CD4-positive, alpha-beta T cell treated with Interleukin-21 for 1 hour (primary cell): ENCODE data around the gene DENND2D.

Experiments used
- DNase-seq: peaks from one replicate; pipeline ENCODE4 v3.0.0-alpha.2; 2020

The DENND2D gene

GRCh38 chr1:111199881-111200801 lies at the start of gene DENND2D:
TSS of gene DENND2D (minus strand) at chr1:111200646. CDS start at chr1:111200459, 187 bp downstream.
- DNase-seq, result peak; percentile 60

GRCh38 chr1:111249960-111250359 lies 49.5 kb upstream of the DENND2D start:
- DNase-seq, result no peak

- no peak for DNase-seq
Observed at GRCh38 chr1:111247125-111247838, 46.8 kb upstream of the DENND2D start.

GRCh38 chr1:111242805-111243523 lies 42.5 kb upstream of the DENND2D start:
- DNase-seq, result no peak

- DNase-seq, result no peak
Observed at GRCh38 chr1:111241797-111242196, 41.4 kb upstream of the DENND2D start.

GRCh38 chr1:111238056-111238795 lies 37.8 kb upstream of the DENND2D start:
- no peak for DNase-seq

- DNase-seq, result no peak
Observed at GRCh38 chr1:111236806-111237205, 36.4 kb upstream of the DENND2D start.

GRCh38 chr1:111236379-111236778 lies 35.9 kb upstream of the DENND2D start:
- no peak for DNase-seq

GRCh38 chr1:111234866-111235265 lies 34.4 kb upstream of the DENND2D start:
- DNase-seq, result no peak

- no peak for DNase-seq
Observed at GRCh38 chr1:111234258-111234657, 33.8 kb upstream of the DENND2D start.

GRCh38 chr1:111232134-111232533 lies 31.7 kb upstream of the DENND2D start:
- DNase-seq, result no peak

- DNase-seq, result no peak
Observed at GRCh38 chr1:111228748-111229126, 28.3 kb upstream of the DENND2D start.

GRCh38 chr1:111227851-111228747 lies 27.7 kb upstream of the DENND2D start:
- DNase-seq, result no peak

- peak; percentile 12 for DNase-seq
Observed at GRCh38 chr1:111227434-111227833, 27.0 kb upstream of the DENND2D start, which contains the start of gene CHI3L2. TSS of gene CHI3L2 (plus strand) at chr1:111227713. CDS start at chr1:111227730, 17 bp downstream.

GRCh38 chr1:111225717-111226400 lies 25.4 kb upstream of the DENND2D start:
- DNase-seq, result peak; percentile 51

GRCh38 chr1:111225091-111225490 lies 24.6 kb upstream of the DENND2D start:
- no peak for DNase-seq

GRCh38 chr1:111223126-111223685 lies 22.8 kb upstream of the DENND2D start:
- no peak for DNase-seq

- DNase-seq, result peak; percentile 78
Observed at GRCh38 chr1:111222308-111223125, 22.1 kb upstream of the DENND2D start.

- DNase-seq, result peak; percentile 72
Observed at GRCh38 chr1:111221633-111222291, 21.3 kb upstream of the DENND2D start.
